Measurements from ENCODE around the gene CHKA. TPM values are rescaled to one million over a fixed set of nuclear protein-coding genes. Genes with fewer than 3 reads are reported as not detected.
A peak's percentile ranks its signal among the peaks of the same experiment; 100 is the strongest.

The CHKA gene
- total RNA-seq, 2 donors from 2014 or later: 56.1 to 75.9 TPM

DNA sequence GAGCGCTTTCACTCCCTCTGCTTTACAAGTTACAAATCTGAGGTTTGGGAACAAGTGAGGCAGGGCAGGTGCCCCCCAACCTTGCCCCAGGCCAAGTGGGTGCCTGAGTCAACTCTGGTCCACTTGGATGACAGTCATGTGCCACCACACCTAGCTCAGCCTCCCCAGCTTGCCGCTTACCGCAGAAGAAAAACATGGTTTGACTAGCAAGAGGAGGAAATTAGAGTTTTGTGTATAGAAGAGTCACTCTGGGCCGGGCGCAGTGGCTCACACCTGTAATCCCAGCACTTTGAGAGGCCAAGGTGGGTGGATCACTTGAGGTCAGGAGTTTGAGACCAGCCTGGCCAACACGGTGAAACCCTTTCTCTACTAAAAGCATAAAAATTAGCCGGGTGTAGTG, 27.7 kb upstream of the CHKA start:
- WGBS, 2 experiments (ENCODE audit: insufficient coverage in 1 of 2, insufficient read length in 1 of 2): 87 to 97% methylated on average over 2 to 7 of the region's 7 CpGs
- no peaks in the 10 kb centered on the region for H3K27me3 Mint-ChIP-seq (ENCODE audit: insufficient read depth)
- H3K4me3 Mint-ChIP-seq: no peak overlapping the region
- no peak for DNase-seq
- H3K36me3 ChIP-seq (ENCODE audit: control insufficient read depth, insufficient read depth, low read length): no peaks in the 10 kb centered on the region
- H3K4me3 ChIP-seq (ENCODE audit: low read length): no peak overlapping the region
- H3K4me1 Mint-ChIP-seq: peaks cover 6% of the 10 kb centered on the region
- H3K27ac ChIP-seq (ENCODE audit: low read depth, low read length): no peak overlapping the region
- no peaks in the 10 kb centered on the region for H3K9me3 Mint-ChIP-seq
- no peak overlapping the region for H3K9ac ChIP-seq (ENCODE audit: extremely low read depth, low read length, poor library complexity, severe bottlenecking)
- no peaks in the 10 kb centered on the region for H3K36me3 Mint-ChIP-seq (ENCODE audit: low read depth)
- H3K4me1 ChIP-seq (ENCODE audit: control insufficient read depth, insufficient read depth, low read length): peaks cover 5% of the 10 kb centered on the region
- H3K9me3 ChIP-seq (ENCODE audit: control insufficient read depth, low read length): no peaks in the 10 kb centered on the region
- no peaks in the 10 kb centered on the region for H3K27me3 ChIP-seq (ENCODE audit: control insufficient read depth, insufficient read depth, low read length, poor library complexity, severe bottlenecking)
- no peak overlapping the region for H3K27ac Mint-ChIP-seq
- TF ChIP-seq, protein P1, sequence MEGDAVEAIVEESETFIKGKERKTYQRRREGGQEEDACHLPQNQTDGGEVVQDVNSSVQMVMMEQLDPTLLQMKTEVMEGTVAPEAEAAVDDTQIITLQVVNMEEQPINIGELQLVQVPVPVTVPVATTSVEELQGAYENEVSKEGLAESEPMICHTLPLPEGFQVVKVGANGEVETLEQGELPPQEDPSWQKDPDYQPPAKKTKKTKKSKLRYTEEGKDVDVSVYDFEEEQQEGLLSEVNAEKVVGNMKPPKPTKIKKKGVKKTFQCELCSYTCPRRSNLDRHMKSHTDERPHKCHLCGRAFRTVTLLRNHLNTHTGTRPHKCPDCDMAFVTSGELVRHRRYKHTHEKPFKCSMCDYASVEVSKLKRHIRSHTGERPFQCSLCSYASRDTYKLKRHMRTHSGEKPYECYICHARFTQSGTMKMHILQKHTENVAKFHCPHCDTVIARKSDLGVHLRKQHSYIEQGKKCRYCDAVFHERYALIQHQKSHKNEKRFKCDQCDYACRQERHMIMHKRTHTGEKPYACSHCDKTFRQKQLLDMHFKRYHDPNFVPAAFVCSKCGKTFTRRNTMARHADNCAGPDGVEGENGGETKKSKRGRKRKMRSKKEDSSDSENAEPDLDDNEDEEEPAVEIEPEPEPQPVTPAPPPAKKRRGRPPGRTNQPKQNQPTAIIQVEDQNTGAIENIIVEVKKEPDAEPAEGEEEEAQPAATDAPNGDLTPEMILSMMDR (conservative IDR thresholded peaks at IDR 0.05): no peak

DNA sequence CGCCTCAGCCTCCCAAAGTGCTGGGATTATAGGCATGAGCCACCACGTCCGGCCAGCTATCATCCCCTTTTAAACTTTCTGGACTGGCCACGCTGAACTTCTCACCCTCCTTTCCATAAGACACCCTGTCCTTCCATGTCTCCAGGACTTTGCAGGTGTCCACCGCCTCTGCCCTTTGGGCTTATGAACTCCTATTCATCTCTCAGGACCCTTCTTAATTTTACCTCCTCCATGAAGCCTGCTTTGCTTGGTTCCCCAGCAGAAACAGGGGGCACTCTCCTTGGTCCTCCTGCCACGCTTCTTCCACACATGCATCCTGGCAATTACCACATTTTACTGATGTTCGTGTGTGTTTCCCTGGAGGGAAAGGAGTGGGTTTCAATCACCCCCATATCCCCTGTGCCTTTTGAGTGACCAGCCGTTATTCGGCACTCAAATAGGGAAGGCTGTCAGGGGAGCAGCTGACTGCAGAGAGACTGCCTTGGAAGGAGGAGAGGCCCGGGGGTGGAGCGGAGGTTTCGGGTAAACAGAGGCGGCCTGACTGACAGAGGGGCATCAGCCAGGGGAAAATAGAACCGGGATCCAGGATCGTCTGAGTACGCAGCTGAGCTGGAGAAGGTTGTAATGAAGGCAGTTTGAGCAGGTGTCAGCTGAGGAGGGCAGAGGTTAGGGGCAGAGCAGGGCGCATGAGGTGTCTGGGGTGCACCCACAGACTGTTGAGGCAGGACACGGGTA, 27.1 kb upstream of the CHKA start:
- Histone ChIP-seq H3K9ac (ENCODE audit: extremely low read depth, low read length, poor library complexity, severe bottlenecking) (no peak overlapping the region), H3K36me3 (ENCODE audit: control insufficient read depth, insufficient read depth, low read length) (no peaks in the 10 kb centered on the region), H3K27ac (ENCODE audit: low read depth, low read length) (no peak overlapping the region), H3K4me1 (ENCODE audit: control insufficient read depth, insufficient read depth, low read length) (peaks cover 5% of the 10 kb centered on the region), H3K4me3 (ENCODE audit: low read length) (no peak overlapping the region), H3K27me3 (ENCODE audit: control insufficient read depth, insufficient read depth, low read length, poor library complexity, severe bottlenecking) (no peaks in the 10 kb centered on the region), H3K9me3 (ENCODE audit: control insufficient read depth, low read length) (no peaks in the 10 kb centered on the region)
- Mint-ChIP-seq H3K9me3 (no peaks in the 10 kb centered on the region), H3K4me3 (no peak overlapping the region), H3K36me3 (ENCODE audit: low read depth) (no peaks in the 10 kb centered on the region), H3K27ac (no peak overlapping the region), H3K27me3 (ENCODE audit: insufficient read depth) (no peaks in the 10 kb centered on the region), H3K4me1 (peaks cover 6% of the 10 kb centered on the region)
- no peak for DNase-seq
- WGBS, 2 experiments (ENCODE audit: insufficient coverage in 1 of 2, insufficient read length in 1 of 2): 92 to 94% methylated on average over 13 to 18 of the region's 18 CpGs
- TF ChIP-seq, protein P1 (conservative IDR thresholded peaks at IDR 0.05): no peak

DNA sequence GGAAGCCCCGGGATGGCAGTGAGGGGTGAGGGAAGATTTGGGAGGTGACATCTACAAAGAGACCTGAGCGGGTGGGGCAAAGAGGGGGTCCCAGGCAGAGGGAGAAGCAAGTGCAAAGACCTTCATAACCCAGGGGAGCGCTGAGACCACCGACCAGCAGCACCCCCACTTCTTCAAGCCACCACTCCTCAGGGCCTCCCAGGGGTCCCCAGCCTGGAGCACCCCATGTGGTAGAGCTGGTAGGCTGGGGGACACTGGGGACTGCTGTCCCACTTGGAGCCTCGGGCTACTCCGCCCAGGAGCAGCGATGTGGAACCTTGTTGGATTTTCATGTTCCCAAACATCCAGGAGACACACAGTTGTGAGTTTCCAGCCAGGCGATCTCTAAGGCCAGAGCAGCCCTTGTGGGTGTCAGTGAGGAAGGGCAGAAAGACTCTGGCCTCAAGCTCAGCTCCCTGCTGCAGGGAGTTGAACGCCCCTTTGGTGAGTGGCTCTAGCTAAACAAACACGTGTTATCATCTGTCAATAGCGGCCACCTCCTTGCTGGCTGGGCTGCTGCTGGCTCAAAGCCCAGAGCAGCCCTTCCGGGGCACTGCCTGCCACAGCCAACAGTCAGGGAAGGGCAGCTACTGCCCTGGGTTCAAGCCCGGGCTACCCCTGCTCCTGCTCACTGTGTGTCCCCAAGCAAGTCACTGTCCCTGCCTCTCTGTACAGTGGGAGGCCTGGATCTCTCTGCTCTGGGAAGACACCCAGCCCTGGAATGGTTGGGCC, 25.7 kb upstream of the CHKA start:
- H3K27me3 ChIP-seq (ENCODE audit: control insufficient read depth, insufficient read depth, low read length, poor library complexity, severe bottlenecking): no peaks in the 10 kb centered on the region
- no peaks in the 10 kb centered on the region for H3K9me3 ChIP-seq (ENCODE audit: control insufficient read depth, low read length)
- no peak overlapping the region for H3K4me3 ChIP-seq (ENCODE audit: low read length)
- H3K27ac ChIP-seq (ENCODE audit: low read depth, low read length): no peak overlapping the region
- H3K27me3 Mint-ChIP-seq (ENCODE audit: insufficient read depth): no peaks in the 10 kb centered on the region
- peak; percentile 74 for DNase-seq
- 71 to 89% methylated on average over 6 to 13 of the region's 13 CpGs for WGBS, 2 experiments (ENCODE audit: insufficient coverage in 1 of 2, insufficient read length in 1 of 2)
- H3K4me1 Mint-ChIP-seq: peaks cover 6% of the 10 kb centered on the region
- H3K9me3 Mint-ChIP-seq: no peaks in the 10 kb centered on the region
- H3K4me3 Mint-ChIP-seq: no peak overlapping the region
- TF ChIP-seq, protein P1 (conservative IDR thresholded peaks at IDR 0.05): no peak
- H3K9ac ChIP-seq (ENCODE audit: extremely low read depth, low read length, poor library complexity, severe bottlenecking): no peak overlapping the region
- H3K4me1 ChIP-seq (ENCODE audit: control insufficient read depth, insufficient read depth, low read length): peaks cover 5% of the 10 kb centered on the region
- no peak overlapping the region for H3K27ac Mint-ChIP-seq
- no peaks in the 10 kb centered on the region for H3K36me3 ChIP-seq (ENCODE audit: control insufficient read depth, insufficient read depth, low read length)
- H3K36me3 Mint-ChIP-seq (ENCODE audit: low read depth): no peaks in the 10 kb centered on the region
